Uterus (tissue), 2 donors: ENCODE data around the gene PARD6B.

Source experiments
- POLR2A ChIP-seq, 2 donors: fragments of 450-650 bp; IDR thresholded peaks; one replicate each; pipeline ENCODE4 v1.6.1; 2016; ENCODE audit warnings: antibody characterized with exemption in 2 of 2, mild to moderate bottlenecking in 1 of 2, moderate library complexity in 1 of 2
- TF ChIP-seq, protein P1 (sequence below), 4 experiments: fragments of 200-600 bp in 2 of 4; fragments of 450-650 bp in 2 of 4; sonication (generic) in 2 of 4; IDR thresholded peaks; one replicate each; pipeline ENCODE4 v1.5.1; 2016 to 2019; ENCODE audit warnings: antibody characterized with exemption in 4 of 4, mild to moderate bottlenecking in 2 of 4, moderate library complexity in 1 of 4

DNA sequence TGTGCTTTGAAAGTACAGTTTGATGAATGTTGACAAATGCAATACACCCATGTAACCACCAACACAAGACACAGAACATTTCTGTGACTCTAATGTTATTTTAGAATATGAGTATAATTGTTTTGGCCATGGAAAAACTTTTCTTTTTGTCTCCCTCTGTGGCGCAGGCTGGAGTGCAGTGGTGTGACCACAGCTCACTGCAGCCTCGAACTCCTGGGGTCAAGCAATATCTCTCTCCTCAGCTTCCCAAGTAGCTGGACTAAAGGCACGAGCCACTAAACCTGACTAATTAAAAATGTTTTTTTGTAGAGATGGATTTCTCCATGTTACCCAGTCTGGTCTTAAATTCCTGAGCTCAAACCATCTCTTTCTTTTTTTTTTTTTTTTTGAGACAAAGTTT is 43.1 kb downstream of the PARD6B start:
- TF ChIP-seq, protein P1, sequence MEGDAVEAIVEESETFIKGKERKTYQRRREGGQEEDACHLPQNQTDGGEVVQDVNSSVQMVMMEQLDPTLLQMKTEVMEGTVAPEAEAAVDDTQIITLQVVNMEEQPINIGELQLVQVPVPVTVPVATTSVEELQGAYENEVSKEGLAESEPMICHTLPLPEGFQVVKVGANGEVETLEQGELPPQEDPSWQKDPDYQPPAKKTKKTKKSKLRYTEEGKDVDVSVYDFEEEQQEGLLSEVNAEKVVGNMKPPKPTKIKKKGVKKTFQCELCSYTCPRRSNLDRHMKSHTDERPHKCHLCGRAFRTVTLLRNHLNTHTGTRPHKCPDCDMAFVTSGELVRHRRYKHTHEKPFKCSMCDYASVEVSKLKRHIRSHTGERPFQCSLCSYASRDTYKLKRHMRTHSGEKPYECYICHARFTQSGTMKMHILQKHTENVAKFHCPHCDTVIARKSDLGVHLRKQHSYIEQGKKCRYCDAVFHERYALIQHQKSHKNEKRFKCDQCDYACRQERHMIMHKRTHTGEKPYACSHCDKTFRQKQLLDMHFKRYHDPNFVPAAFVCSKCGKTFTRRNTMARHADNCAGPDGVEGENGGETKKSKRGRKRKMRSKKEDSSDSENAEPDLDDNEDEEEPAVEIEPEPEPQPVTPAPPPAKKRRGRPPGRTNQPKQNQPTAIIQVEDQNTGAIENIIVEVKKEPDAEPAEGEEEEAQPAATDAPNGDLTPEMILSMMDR (IDR thresholded peaks at IDR 0.05), result no peak
- no peak for TF ChIP-seq POLR2A (IDR thresholded peaks at IDR 0.05)
